DOHH2 (cell line): ENCODE measurements around the gene ABHD17C.

Source experiments
- H3F3A ChIP-seq: fragments of 200-600 bp; sonication (generic), shearing (Covaris generic); 2 replicates; pipeline ENCODE4 v1.6.0; 2016; ENCODE audit warnings: antibody characterized with exemption, mild to moderate bottlenecking; ENCODE audit not compliant: control insufficient read depth, insufficient read depth
- H3K27ac ChIP-seq: fragments of 200-600 bp; sonication (generic); 2 replicates; pipeline ENCODE4 v1.5.1; 2014; ENCODE audit warnings: low read depth, mild to moderate bottlenecking, low read length, moderate library complexity
- H3K27me3 ChIP-seq: fragments of 200-600 bp; sonication (generic); 2 replicates; pipeline ENCODE4 v1.6.1; 2014; ENCODE audit warnings: mild to moderate bottlenecking, low read length, mixed read lengths; ENCODE audit not compliant: control insufficient read depth
- H3K36me3 ChIP-seq: fragments of 200-600 bp; sonication (generic); 2 replicates; pipeline ENCODE4 v1.6.1; 2014; ENCODE audit warnings: mild to moderate bottlenecking, low read length, moderate library complexity, mixed read lengths; ENCODE audit not compliant: control insufficient read depth
- H3K4me1 ChIP-seq: fragments of 200-600 bp; sonication (generic); 2 replicates; pipeline ENCODE4 v1.6.1; 2014; ENCODE audit warnings: mild to moderate bottlenecking, low read length, mixed read lengths; ENCODE audit not compliant: control insufficient read depth
- H3K4me2 ChIP-seq: fragments of 200-600 bp; sonication (generic); 2 replicates; pipeline ENCODE4 v1.6.0; 2014; ENCODE audit warnings: mild to moderate bottlenecking, low read length, moderate library complexity
- H3K4me3 ChIP-seq: fragments of 200-600 bp; sonication (generic); 2 replicates; pipeline ENCODE4 v1.5.1; 2014; ENCODE audit warnings: mild to moderate bottlenecking, low read length, mixed read lengths
- H3K79me2 ChIP-seq: fragments of 200-600 bp; sonication (generic); 2 replicates; pipeline ENCODE4 v1.6.1; 2014; ENCODE audit warnings: mild to moderate bottlenecking, low read length, mixed read lengths; ENCODE audit not compliant: control insufficient read depth
- H3K9me2 ChIP-seq: fragments of 200-600 bp; sonication (generic); replicated peaks from 2 replicates; pipeline ENCODE4 v1.6.1; 2014; ENCODE audit warnings: mild to moderate bottlenecking, low read length, mixed read lengths; ENCODE audit not compliant: control insufficient read depth
- H3K9me3 ChIP-seq: fragments of 200-600 bp; sonication (generic); 2 replicates; pipeline ENCODE4 v1.6.1; 2014; ENCODE audit warnings: antibody characterized with exemption, low read length, mixed read lengths; ENCODE audit not compliant: control insufficient read depth, insufficient read depth
- H4K20me1 ChIP-seq: fragments of 200-600 bp; sonication (generic); 2 replicates; pipeline ENCODE4 v1.6.0; 2014; ENCODE audit warnings: low read depth, mild to moderate bottlenecking, antibody characterized with exemption, low read length, moderate library complexity; ENCODE audit not compliant: control insufficient read depth, insufficient read depth
- CTCF ChIP-seq: fragments of 200-600 bp; sonication (generic); IDR thresholded peaks from one replicate; pipeline ENCODE4 v1.5.1; 2014; ENCODE audit warnings: antibody characterized with exemption, mild to moderate bottlenecking, low read depth, low read length; ENCODE audit not compliant: poor library complexity, severe bottlenecking
- EZH2phosphoT487 ChIP-seq: fragments of 200-600 bp; sonication (generic); IDR thresholded peaks from 2 replicates; pipeline ENCODE4 v1.6.1; 2017; ENCODE audit warnings: borderline replicate concordance, mild to moderate bottlenecking, antibody characterized with exemption, low read length, moderate library complexity, mixed read lengths

ABHD17C gene

DNA sequence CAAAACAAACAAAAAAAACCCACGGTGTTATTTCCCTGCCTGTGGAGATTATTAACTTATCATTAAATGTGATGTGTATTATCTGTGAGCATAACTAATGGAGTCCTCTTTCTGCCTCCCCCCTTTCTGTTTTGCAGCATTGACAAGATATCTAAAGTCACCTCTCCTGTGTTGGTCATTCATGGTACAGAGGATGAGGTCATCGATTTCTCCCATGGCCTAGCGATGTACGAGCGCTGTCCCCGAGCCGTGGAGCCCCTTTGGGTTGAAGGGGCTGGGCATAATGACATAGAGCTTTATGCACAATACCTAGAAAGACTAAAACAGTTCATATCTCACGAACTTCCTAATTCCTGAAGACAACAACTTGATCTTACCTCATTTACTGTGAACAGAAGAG, 58.9 kb downstream of the ABHD17C start:
- TF ChIP-seq CTCF (no peak), EZH2phosphoT487 (no peak)
- no peaks in the 10 kb centered on the region for H3K4me1 ChIP-seq
- no peaks in the 10 kb centered on the region for H3K36me3 ChIP-seq
- H3K79me2 ChIP-seq: no peaks in the 10 kb centered on the region
- no peak overlapping the region for H3K4me3 ChIP-seq
- no peak overlapping the region for H3K27ac ChIP-seq
- H3K4me2 ChIP-seq: no peak overlapping the region
- no peaks in the 10 kb centered on the region for H3K9me2 ChIP-seq
- no peaks in the 10 kb centered on the region for H3K9me3 ChIP-seq
- no peaks in the 10 kb centered on the region; the same call in none of the 2 replicates for H3K27me3 ChIP-seq
- H4K20me1 ChIP-seq: no peaks in the 10 kb centered on the region
- H3F3A ChIP-seq: no peaks in the 10 kb centered on the region

GRCh38 chr15:80755885-80756284, 60.8 kb downstream of the ABHD17C start:
- Histone ChIP-seq H3F3A (no peaks in the 10 kb centered on the region), H3K36me3 (no peaks in the 10 kb centered on the region), H3K27me3 (no peaks in the 10 kb centered on the region; the same call in none of the 2 replicates), H3K4me3 (no peak overlapping the region), H3K4me2 (no peak overlapping the region), H4K20me1 (no peaks in the 10 kb centered on the region), H3K27ac (no peak overlapping the region), H3K9me3 (no peaks in the 10 kb centered on the region), H3K79me2 (no peaks in the 10 kb centered on the region), H3K4me1 (no peaks in the 10 kb centered on the region), H3K9me2 (no peaks in the 10 kb centered on the region)
- no peak for TF ChIP-seq EZH2phosphoT487
- no peak for TF ChIP-seq CTCF

- no peaks in the 10 kb centered on the region for H3F3A ChIP-seq
- H3K27ac ChIP-seq: no peak overlapping the region
- no peaks in the 10 kb centered on the region for H3K9me2 ChIP-seq
- no peak overlapping the region for H3K4me2 ChIP-seq
- TF ChIP-seq EZH2phosphoT487 (no peak), CTCF (no peak)
- no peaks in the 10 kb centered on the region for H3K79me2 ChIP-seq
- H4K20me1 ChIP-seq: no peaks in the 10 kb centered on the region
- H3K9me3 ChIP-seq: no peaks in the 10 kb centered on the region
- no peaks in the 10 kb centered on the region for H3K4me1 ChIP-seq
- no peak overlapping the region for H3K4me3 ChIP-seq
- no peaks in the 10 kb centered on the region for H3K36me3 ChIP-seq
- H3K27me3 ChIP-seq: no peaks in the 10 kb centered on the region; the same call in none of the 2 replicates
Measured at GRCh38 chr15:80758130-80758745, 63.1 kb downstream of the ABHD17C start.
